Measurements from ENCODE around the gene ECEL1. TPM values are rescaled to one million over a fixed set of nuclear protein-coding genes. Genes with fewer than 3 reads are reported as not detected.

Gene ECEL1
- total RNA-seq, 4 donors from 2014 or later, result 0.10 to 0.39 TPM; not detected in 2

GRCh38 chr2:232431705-232432590 lies 55.7 kb downstream of the ECEL1 start:
- intact Hi-C loops (cut with DNase I; ENCODE audit: low total_unique reads), result no loop called here
- no peak for DNase-seq (ENCODE audit: low spot score in 2 of 2)
- WGBS, 2 donors, result 82 to 84% methylated on average over 15 to 16 of the region's 16 CpGs
- no peak overlapping the region for H3K4me3 ChIP-seq (ENCODE audit: low read depth, poor library complexity, severe bottlenecking)
- TF ChIP-seq CTCF (IDR thresholded peaks at IDR 0.05) (no peak), POLR2A (IDR thresholded peaks at IDR 0.05) (no peak)

Other genes with a start within 250 kb of the ECEL1 start
- gene ALPP, start 109.1 kb downstream of the ECEL1 start, total RNA-seq, result not detected
- not detected for gene ALPG, start 81.0 kb downstream of the ECEL1 start, total RNA-seq
- gene ALPI, start 31.7 kb downstream of the ECEL1 start, total RNA-seq, result not detected
- not detected for gene PRSS56, start 32.6 kb upstream of the ECEL1 start, total RNA-seq
- gene CHRND, start 38.3 kb upstream of the ECEL1 start, total RNA-seq, result not detected
- gene CHRNG, start 51.9 kb upstream of the ECEL1 start, total RNA-seq, result not detected
- 1 to 10 TPM; 2.2 to 5.4 (median 5.1) TPM for gene TIGD1, start 62.7 kb upstream of the ECEL1 start, total RNA-seq
- 10 to 100 TPM; 29.2 to 44.7 (median 34.6) TPM for gene EIF4E2, start 62.9 kb upstream of the ECEL1 start, total RNA-seq
- gene EFHD1, start 145.8 kb upstream of the ECEL1 start, total RNA-seq, result 10 to 100 TPM in 2 of 4 donors, 1 to 10 TPM in 2; 6.7 to 22.1 (median 14.0) TPM
- gene GIGYF2, start 209.5 kb upstream of the ECEL1 start, total RNA-seq, result 10 to 100 TPM; 57.7 to 78.4 (median 72.5) TPM